Effector memory CD4-positive, alpha-beta T cell (primary cell): Measurements from ENCODE around the gene HTR1D.
"Not testable (repeated sequence)": the region's sequence is repeated elsewhere in the genome, so short reads cannot be mapped to it uniquely, and the experiment has no call there.

Experiments
- DNase-seq, 3 donors: peaks; one replicate each; pipeline ENCODE4 v3.0.0-alpha.2; 2020
- H3K27ac ChIP-seq: 2 replicates; pipeline ENCODE4 v1.7.0; 2013; ENCODE audit warnings: mild to moderate bottlenecking, low read length, moderate library complexity; ENCODE audit not compliant: insufficient read depth, poor library complexity, severe bottlenecking
- H3K27me3 ChIP-seq: replicated peaks from 2 replicates; pipeline ENCODE4 v1.7.0; 2013; ENCODE audit warnings: mild to moderate bottlenecking, low read length; ENCODE audit not compliant: insufficient read depth, control insufficient read depth, poor library complexity, severe bottlenecking
- H3K36me3 ChIP-seq: 2 replicates; pipeline ENCODE4 v1.7.0; 2013; ENCODE audit warnings: mild to moderate bottlenecking, low read length, moderate library complexity; ENCODE audit not compliant: control insufficient read depth, insufficient read depth
- H3K4me1 ChIP-seq: 2 replicates; pipeline ENCODE4 v1.7.0; 2013; ENCODE audit warnings: low read length, mild to moderate bottlenecking; ENCODE audit not compliant: control insufficient read depth, insufficient read depth, poor library complexity, severe bottlenecking
- H3K4me3 ChIP-seq: 2 replicates; pipeline ENCODE4 v1.7.0; 2013; ENCODE audit warnings: low read length, low read depth, mild to moderate bottlenecking; ENCODE audit not compliant: insufficient read depth, poor library complexity, severe bottlenecking
- H3K9me3 ChIP-seq: 2 replicates; pipeline ENCODE4 v1.7.0; 2013; ENCODE audit warnings: mild to moderate bottlenecking, low read length, moderate library complexity; ENCODE audit not compliant: control insufficient read depth

HTR1D gene

GRCh38 chr1:23242414-23242813 is 25.1 kb upstream of the HTR1D start:
- Histone ChIP-seq H3K27me3 (no peaks in the 10 kb centered on the region), H3K36me3 (no peaks in the 10 kb centered on the region), H3K9me3 (no peaks in the 10 kb centered on the region), H3K27ac (no peak overlapping the region), H3K4me1 (no peaks in the 10 kb centered on the region), H3K4me3 (no peak overlapping the region)
- no peak for DNase-seq

DNA sequence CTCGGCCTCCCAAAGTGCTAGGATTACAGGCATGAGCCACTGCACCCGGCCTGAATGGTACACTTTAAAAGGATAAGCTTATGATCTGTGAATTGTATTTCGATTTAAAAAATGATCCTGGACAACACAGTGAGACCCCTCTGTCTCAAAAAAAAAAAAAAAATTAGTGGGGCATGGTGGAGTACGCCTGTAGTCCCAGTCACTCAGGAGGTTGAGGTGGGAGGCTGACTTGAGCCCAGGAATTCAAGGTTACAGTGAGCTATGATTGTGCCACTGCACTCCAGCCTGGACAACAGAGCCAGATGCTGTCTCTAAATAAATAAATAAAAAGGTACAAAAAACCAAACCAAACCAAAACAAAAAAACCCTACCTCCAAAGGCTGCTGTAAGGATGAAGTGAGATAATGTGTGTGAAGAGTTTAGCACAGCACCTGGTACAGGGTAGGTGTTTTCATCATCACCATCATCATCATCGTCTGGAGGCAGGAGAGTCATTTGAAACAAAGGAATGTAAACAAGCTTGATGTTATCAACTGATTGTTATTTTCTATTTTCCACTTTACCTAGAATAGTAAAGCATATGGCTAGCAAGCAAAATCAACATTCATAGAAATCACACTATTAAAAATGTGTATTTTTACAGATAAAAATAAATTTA is 22.5 kb upstream of the HTR1D start:
- Histone ChIP-seq H3K36me3 (no peaks in the 10 kb centered on the region), H3K27me3 (no peaks in the 10 kb centered on the region), H3K9me3 (no peaks in the 10 kb centered on the region), H3K4me3 (no peak overlapping the region), H3K27ac (no peak overlapping the region), H3K4me1 (no peaks in the 10 kb centered on the region)
- DNase-seq, result no peak

DNA sequence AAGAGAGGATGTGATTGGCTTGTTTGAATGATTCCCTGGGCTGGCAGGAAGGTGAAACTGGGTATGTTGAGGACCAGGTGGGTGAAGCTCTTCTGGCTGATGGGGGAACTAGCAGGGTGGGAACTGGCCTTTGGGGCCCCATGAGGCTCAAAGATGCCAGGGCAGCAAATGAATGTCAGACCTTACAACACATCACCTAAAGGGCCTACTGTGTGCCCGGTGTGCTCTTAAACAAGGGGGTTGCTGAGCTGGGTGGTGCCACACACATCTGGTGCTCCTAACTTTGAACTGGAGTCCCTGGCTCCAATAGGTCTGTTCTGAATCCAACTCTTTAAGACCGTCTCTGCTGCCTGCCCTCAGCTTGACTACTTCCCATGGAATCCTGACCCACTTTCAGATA is 21.3 kb upstream of the HTR1D start:
- no peaks in the 10 kb centered on the region for H3K27me3 ChIP-seq
- no peaks in the 10 kb centered on the region for H3K9me3 ChIP-seq
- H3K27ac ChIP-seq, result no peak overlapping the region
- no peak overlapping the region for H3K4me3 ChIP-seq
- no peak for DNase-seq
- H3K36me3 ChIP-seq, result no peaks in the 10 kb centered on the region
- no peaks in the 10 kb centered on the region for H3K4me1 ChIP-seq

GRCh38 chr1:23237508-23237907 is 20.2 kb upstream of the HTR1D start:
- H3K27me3 ChIP-seq, result no peaks in the 10 kb centered on the region
- H3K4me1 ChIP-seq, result no peaks in the 10 kb centered on the region
- no peaks in the 10 kb centered on the region for H3K36me3 ChIP-seq
- DNase-seq, result no peak
- H3K9me3 ChIP-seq, result no peaks in the 10 kb centered on the region
- no peak overlapping the region for H3K27ac ChIP-seq
- no peak overlapping the region for H3K4me3 ChIP-seq

DNA sequence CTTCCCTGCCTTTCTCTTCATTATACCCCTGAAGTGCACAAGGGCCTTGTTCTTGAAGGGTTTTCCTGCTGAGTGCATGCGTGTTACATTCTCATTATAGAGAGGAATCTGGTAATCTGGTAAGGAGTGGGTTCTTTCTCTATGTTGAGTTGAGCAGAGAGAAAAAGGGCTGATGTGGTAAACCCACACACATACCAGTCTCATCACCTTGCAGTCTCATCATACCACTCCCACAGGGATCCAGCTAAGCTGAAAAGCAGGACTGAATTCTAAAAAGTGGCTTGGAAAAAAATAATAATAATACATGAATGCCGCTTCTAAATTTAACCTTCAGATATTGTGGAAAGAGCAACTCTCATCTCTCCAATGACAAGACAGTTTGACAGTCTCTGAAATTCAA is 10.5 kb upstream of the HTR1D start:
- Histone ChIP-seq H3K9me3 (no peaks in the 10 kb centered on the region), H3K4me1 (no peaks in the 10 kb centered on the region), H3K27me3 (no peaks in the 10 kb centered on the region), H3K36me3 (no peaks in the 10 kb centered on the region), H3K4me3 (no peak overlapping the region), H3K27ac (no peak overlapping the region)
- no peak for DNase-seq

GRCh38 chr1:23224739-23225648 is 7.7 kb upstream of the HTR1D start:
- H3K27me3 ChIP-seq, result no peaks in the 10 kb centered on the region
- no peak for DNase-seq
- no peaks in the 10 kb centered on the region for H3K36me3 ChIP-seq
- H3K27ac ChIP-seq, result no peak overlapping the region
- H3K4me3 ChIP-seq, result no peak overlapping the region
- no peaks in the 10 kb centered on the region for H3K4me1 ChIP-seq
- H3K9me3 ChIP-seq, result no peaks in the 10 kb centered on the region

DNA sequence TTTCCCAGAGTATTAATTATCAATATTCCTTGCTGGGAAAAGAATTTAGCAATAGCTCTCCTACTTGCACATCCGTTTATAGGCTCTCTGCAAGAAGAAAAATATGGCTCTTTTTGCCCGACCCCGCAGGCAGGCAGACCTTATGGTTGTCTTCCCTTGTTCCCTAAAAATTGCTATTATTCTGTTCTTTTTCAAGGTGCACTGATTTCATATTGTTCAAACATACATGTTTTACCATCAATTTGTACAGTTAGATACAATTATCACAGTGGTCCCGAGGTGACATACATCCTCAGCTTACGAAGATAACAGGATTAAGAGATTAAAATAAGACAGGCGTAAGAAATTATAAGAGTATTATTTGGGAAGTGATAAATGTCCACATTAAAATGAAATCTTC is 6.7 kb upstream of the HTR1D start:
- DNase-seq, H3K4me1 ChIP-seq, H3K27me3 ChIP-seq, H3K9me3 ChIP-seq, H3K4me3 ChIP-seq, H3K27ac ChIP-seq, H3K36me3 ChIP-seq: not testable (repeated sequence)

GRCh38 chr1:23223490-23223951 is 6.2 kb upstream of the HTR1D start:
- not testable (repeated sequence) for H3K9me3 ChIP-seq, H3K27me3 ChIP-seq, H3K36me3 ChIP-seq, H3K4me3 ChIP-seq, H3K27ac ChIP-seq, H3K4me1 ChIP-seq, DNase-seq

DNA sequence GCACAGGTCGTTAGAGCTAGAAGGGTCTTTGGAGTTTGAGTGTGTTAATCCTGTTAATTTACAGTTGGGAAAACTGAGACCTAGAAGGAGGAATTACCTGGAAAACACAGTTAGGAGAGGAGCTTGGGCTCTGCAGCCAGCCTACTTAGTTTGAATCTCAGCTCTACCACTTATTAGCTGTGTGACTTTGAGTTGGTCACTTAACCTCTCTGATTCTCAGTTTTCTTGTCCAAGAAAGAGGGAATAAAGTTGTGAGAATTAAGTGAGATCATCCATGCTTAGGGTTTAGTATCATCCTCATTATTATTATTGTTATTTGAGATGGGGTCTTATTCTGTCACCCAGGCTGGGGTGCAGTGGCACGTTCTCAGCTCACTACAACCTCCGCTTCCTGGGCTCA is 5.4 kb upstream of the HTR1D start:
- no peak overlapping the region for H3K27ac ChIP-seq
- H3K36me3 ChIP-seq, result no peaks in the 10 kb centered on the region
- H3K27me3 ChIP-seq, result peaks cover 1% of the 10 kb centered on the region
- no peak overlapping the region for H3K4me3 ChIP-seq
- no peaks in the 10 kb centered on the region for H3K9me3 ChIP-seq
- peaks cover 1% of the 10 kb centered on the region for H3K4me1 ChIP-seq
- DNase-seq, result no peak

DNA sequence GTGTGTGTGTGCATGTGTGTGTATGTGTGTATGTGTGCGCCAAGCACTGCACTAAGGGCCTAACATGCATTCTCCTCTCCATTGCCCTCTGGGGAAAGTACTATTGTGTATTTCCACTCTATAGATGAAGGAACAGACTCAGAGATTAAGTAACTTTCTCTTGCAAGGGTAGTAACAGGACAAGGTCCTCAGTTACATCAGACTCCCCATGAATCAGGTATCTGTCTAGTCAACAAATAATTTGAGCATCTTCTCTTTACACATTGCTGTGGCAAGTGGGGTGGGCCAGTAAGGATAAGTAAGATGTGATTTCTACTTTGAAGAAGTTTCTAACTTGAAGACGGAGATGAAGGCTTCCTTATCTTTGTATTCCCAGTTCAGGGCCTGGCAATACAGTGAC is 5.0 kb upstream of the HTR1D start:
- H3K27ac ChIP-seq, result no peak overlapping the region
- DNase-seq, result no peak
- peaks cover 5% of the 10 kb centered on the region for H3K27me3 ChIP-seq
- no peaks in the 10 kb centered on the region for H3K9me3 ChIP-seq
- no peak overlapping the region for H3K4me3 ChIP-seq
- H3K4me1 ChIP-seq, result peaks cover 5% of the 10 kb centered on the region
- no peaks in the 10 kb centered on the region for H3K36me3 ChIP-seq
